Activated CD4-positive, alpha-beta memory T cell treated with anti-CD3 and anti-CD28 coated beads for 36 hours (primary cell): ENCODE measurements around the gene FARP1. TPM values are rescaled to one million over a fixed set of nuclear protein-coding genes. Genes with fewer than 3 reads are reported as not detected.
A peak's percentile ranks its signal among the peaks of the same experiment; 100 is the strongest.

Experiments
- CTCF ChIA-PET: fragments of 350-600 bp; sonication (Branson Sonifier 250); formaldehyde crosslinking; loops from one replicate; lab custom pipeline; 2021; ENCODE audit warnings: antibody characterized with exemption, inconsistent platforms; lab: Charles Lee
- POLR2A ChIA-PET: fragments of 350-600 bp; sonication (Branson Sonifier 250); formaldehyde crosslinking; loops from one replicate; lab custom pipeline; 2021; ENCODE audit warnings: antibody characterized with exemption; lab: Charles Lee
- DNase-seq: peaks from one replicate; pipeline ENCODE4 v3.0.0-alpha.2; 2020
- H3K27ac Mint-ChIP-seq: one replicate; pipeline ENCODE4 v1.8.0; 2021; ENCODE audit warnings: mixed read lengths
- H3K27me3 Mint-ChIP-seq: one replicate; pipeline ENCODE4 v1.8.0; 2021; ENCODE audit warnings: mixed read lengths
- H3K36me3 Mint-ChIP-seq: one replicate; pipeline ENCODE4 v1.8.0; 2021; ENCODE audit warnings: mixed read lengths
- H3K4me1 Mint-ChIP-seq: one replicate; pipeline ENCODE4 v1.8.0; 2021; ENCODE audit warnings: low read depth, mixed read lengths
- H3K4me3 Mint-ChIP-seq: one replicate; pipeline ENCODE4 v1.8.0; 2021; ENCODE audit warnings: mild to moderate bottlenecking, mixed read lengths
- H3K9me3 Mint-ChIP-seq: one replicate; pipeline ENCODE4 v1.8.0; 2021; ENCODE audit warnings: mixed read lengths
- intact Hi-C: fragments of 100-400 bp; cut with micrococcal nuclease; formaldehyde crosslinking; loops from one replicate; pipeline ENCODE4 v1.15.1; 2023
- total RNA-seq, 2 experiments: library from RNA; stranded (reverse); gene quantifications; one replicate each; pipeline ENCODE4 v1.2.3, GENCODE V29; 2021

Gene FARP1
- total RNA-seq, 2 experiments from 2014 or later, result 0.56 to 0.64 TPM

- H3K27me3 Mint-ChIP-seq, result peaks cover 47% of the 10 kb centered on the region
- ChIA-PET CTCF (no interaction called here), POLR2A (no interaction called here)
- H3K9me3 Mint-ChIP-seq, result no peaks in the 10 kb centered on the region
- intact Hi-C loops, result loop anchor here (5.0 to 10.0 kb wide), 3 partner anchors 167 to 709 kb away; partner anchors contain the start of gene RAP2A
- DNase-seq, result no peak
- peaks cover 5% of the 10 kb centered on the region for H3K4me1 Mint-ChIP-seq
- no peak overlapping the region for H3K27ac Mint-ChIP-seq
- peak overlapping the region; percentile 58 for H3K4me3 Mint-ChIP-seq
- H3K36me3 Mint-ChIP-seq, result no peaks in the 10 kb centered on the region
Observed at GRCh38 chr13:98144027-98144741, 1.3 kb downstream of the FARP1 start.

GRCh38 chr13:98144801-98145350 lies 2.0 kb downstream of the FARP1 start:
- no peaks in the 10 kb centered on the region for H3K9me3 Mint-ChIP-seq
- no peak overlapping the region for H3K4me3 Mint-ChIP-seq
- ChIA-PET CTCF (no interaction called here), POLR2A (no interaction called here)
- no peaks in the 10 kb centered on the region for H3K36me3 Mint-ChIP-seq
- peaks cover 43% of the 10 kb centered on the region for H3K27me3 Mint-ChIP-seq
- no peak for DNase-seq
- H3K27ac Mint-ChIP-seq, result no peak overlapping the region
- intact Hi-C loops, result loop anchor here (5.0 to 10.0 kb wide), 3 partner anchors 168 to 710 kb away; partner anchors contain the start of gene RAP2A
- peaks cover 5% of the 10 kb centered on the region for H3K4me1 Mint-ChIP-seq

GRCh38 chr13:98147521-98147920 lies 4.6 kb downstream of the FARP1 start:
- no peak overlapping the region for H3K27ac Mint-ChIP-seq
- H3K27me3 Mint-ChIP-seq, result peaks cover 38% of the 10 kb centered on the region
- no peak for DNase-seq
- H3K4me1 Mint-ChIP-seq, result peaks cover 5% of the 10 kb centered on the region
- ChIA-PET CTCF (no interaction called here), POLR2A (no interaction called here)
- H3K9me3 Mint-ChIP-seq, result no peaks in the 10 kb centered on the region
- H3K36me3 Mint-ChIP-seq, result no peaks in the 10 kb centered on the region
- intact Hi-C loops, result loop anchor here (10.0 kb wide), 2 partner anchors 527 to 713 kb away; partner anchors contain the start of gene RAP2A
- H3K4me3 Mint-ChIP-seq, result no peak overlapping the region

GRCh38 chr13:98150832-98151479 lies 8.1 kb downstream of the FARP1 start:
- H3K4me1 Mint-ChIP-seq, result no peaks in the 10 kb centered on the region
- no peaks in the 10 kb centered on the region for H3K36me3 Mint-ChIP-seq
- peaks cover 26% of the 10 kb centered on the region for H3K27me3 Mint-ChIP-seq
- H3K27ac Mint-ChIP-seq, result no peak overlapping the region
- no peak overlapping the region for H3K4me3 Mint-ChIP-seq
- intact Hi-C loops, result no loop called here
- ChIA-PET POLR2A (no interaction called here), CTCF (no interaction called here)
- no peak for DNase-seq
- H3K9me3 Mint-ChIP-seq, result no peaks in the 10 kb centered on the region

GRCh38 chr13:98155475-98156109 lies 12.7 kb downstream of the FARP1 start:
- POLR2A ChIA-PET, result no interaction called here
- CTCF ChIA-PET, result no interaction called here
- H3K4me3 Mint-ChIP-seq, result no peak overlapping the region
- intact Hi-C loops, result no loop called here
- H3K9me3 Mint-ChIP-seq, result no peaks in the 10 kb centered on the region
- H3K27me3 Mint-ChIP-seq, result peaks cover 21% of the 10 kb centered on the region
- no peak for DNase-seq
- H3K36me3 Mint-ChIP-seq, result no peaks in the 10 kb centered on the region
- H3K27ac Mint-ChIP-seq, result no peak overlapping the region
- no peaks in the 10 kb centered on the region for H3K4me1 Mint-ChIP-seq

GRCh38 chr13:98156259-98156658 lies 13.4 kb downstream of the FARP1 start:
- intact Hi-C loops, result no loop called here
- Mint-ChIP-seq H3K4me3 (no peak overlapping the region), H3K27me3 (peaks cover 19% of the 10 kb centered on the region), H3K27ac (no peak overlapping the region), H3K9me3 (no peaks in the 10 kb centered on the region), H3K4me1 (no peaks in the 10 kb centered on the region), H3K36me3 (no peaks in the 10 kb centered on the region)
- DNase-seq, result no peak
- ChIA-PET POLR2A (no interaction called here), CTCF (interaction anchor here (0.6 kb wide), 1 partner anchor 34 kb away, joined by 3 read pairs; no protein-coding TSS in a partner anchor)

GRCh38 chr13:98157188-98157587 lies 14.3 kb downstream of the FARP1 start:
- POLR2A ChIA-PET, result no interaction called here
- Mint-ChIP-seq H3K27me3 (peaks cover 13% of the 10 kb centered on the region), H3K9me3 (no peaks in the 10 kb centered on the region), H3K4me1 (no peaks in the 10 kb centered on the region), H3K4me3 (no peak overlapping the region), H3K36me3 (no peaks in the 10 kb centered on the region), H3K27ac (no peak overlapping the region)
- CTCF ChIA-PET, result no interaction called here
- DNase-seq, result no peak
- intact Hi-C loops, result no loop called here

GRCh38 chr13:98157609-98158008 lies 14.7 kb downstream of the FARP1 start:
- Mint-ChIP-seq H3K9me3 (no peaks in the 10 kb centered on the region), H3K4me3 (no peak overlapping the region), H3K4me1 (no peaks in the 10 kb centered on the region), H3K27me3 (peaks cover 10% of the 10 kb centered on the region), H3K36me3 (no peaks in the 10 kb centered on the region), H3K27ac (no peak overlapping the region)
- no peak for DNase-seq
- ChIA-PET POLR2A (no interaction called here), CTCF (no interaction called here)
- intact Hi-C loops, result no loop called here

GRCh38 chr13:98158172-98158899 lies 15.4 kb downstream of the FARP1 start:
- no peak for DNase-seq
- ChIA-PET CTCF (no interaction called here), POLR2A (no interaction called here)
- Mint-ChIP-seq H3K9me3 (no peaks in the 10 kb centered on the region), H3K4me3 (no peak overlapping the region), H3K27ac (no peak overlapping the region), H3K36me3 (no peaks in the 10 kb centered on the region), H3K4me1 (no peaks in the 10 kb centered on the region), H3K27me3 (peaks cover 6% of the 10 kb centered on the region)
- intact Hi-C loops, result no loop called here

- no peaks in the 10 kb centered on the region for H3K36me3 Mint-ChIP-seq
- no peak for DNase-seq
- H3K9me3 Mint-ChIP-seq, result no peaks in the 10 kb centered on the region
- H3K4me3 Mint-ChIP-seq, result no peak overlapping the region
- ChIA-PET CTCF (no interaction called here), POLR2A (no interaction called here)
- no peak overlapping the region for H3K27ac Mint-ChIP-seq
- intact Hi-C loops, result no loop called here
- H3K27me3 Mint-ChIP-seq, result peaks cover 3% of the 10 kb centered on the region
- H3K4me1 Mint-ChIP-seq, result no peaks in the 10 kb centered on the region
Observed at GRCh38 chr13:98162935-98163334, 20.0 kb downstream of the FARP1 start.

- DNase-seq, result no peak
- intact Hi-C loops, result no loop called here
- no peaks in the 10 kb centered on the region for H3K4me1 Mint-ChIP-seq
- no peak overlapping the region for H3K27ac Mint-ChIP-seq
- ChIA-PET POLR2A (no interaction called here), CTCF (no interaction called here)
- no peaks in the 10 kb centered on the region for H3K9me3 Mint-ChIP-seq
- H3K27me3 Mint-ChIP-seq, result peaks cover 18% of the 10 kb centered on the region
- no peak overlapping the region for H3K4me3 Mint-ChIP-seq
- no peaks in the 10 kb centered on the region for H3K36me3 Mint-ChIP-seq
Observed at GRCh38 chr13:98169331-98169730, 26.4 kb downstream of the FARP1 start.
